HCT116 (cell line): Measurements from ENCODE around the gene PIH1D1. TPM values are rescaled to one million over a fixed set of nuclear protein-coding genes. Genes with fewer than 3 reads are reported as not detected.

Experiments
- ATAC-seq: fragments of 200-7000 bp; cut with Tn5 transposase; 2 replicates; pipeline ENCODE4 v1.9.1; 2020; ENCODE audit warnings: mild to moderate bottlenecking, moderate library complexity
- BruUV-seq: library from RNA; stranded (reverse); fragments of 400-500 nt; replicated peaks from 2 replicates; lab custom pipeline; 2021; lab: Mats Ljungman, UMichigan
- CTCF ChIA-PET: fragments of 300-600 bp; sonication (Branson Sonifier 250); formaldehyde crosslinking; loops from one replicate; lab custom pipeline; 2021; ENCODE audit warnings: antibody characterized with exemption; lab: Charles Lee
- POLR2A ChIA-PET: fragments of 300-600, 350-600 bp; sonication (Branson Sonifier 250); formaldehyde crosslinking; loops from one replicate; lab custom pipeline; 2021; ENCODE audit warnings: antibody characterized with exemption; lab: Charles Lee
- RAD21 ChIA-PET, 2 experiments: fragments of 300-600 bp; sonication (Branson Sonifier 250); formaldehyde crosslinking; loops; one replicate each; lab custom pipeline; 2023; ENCODE audit warnings: low total read pairs in 2 of 2; ENCODE audit not compliant: uncharacterized antibody in 2 of 2, unreplicated experiment in 2 of 2, low non-redundant PET in 1 of 2; lab: Charles Lee
- DNase-seq: peaks from one replicate; pipeline ENCODE4 v3.0.0-alpha.2; 2010; ENCODE audit warnings: low read depth, low spot score
- H2AFZ ChIP-seq: fragments of 200-600 bp; shearing (Covaris generic), sonication (generic); 2 replicates; pipeline ENCODE4 v1.6.1; 2017; ENCODE audit warnings: low read depth, mixed run types, mixed read lengths, antibody characterized with exemption, low read length; ENCODE audit not compliant: poor library complexity, severe bottlenecking
- H3K27ac ChIP-seq: 2 replicates; pipeline ENCODE4 v1.5.1; 2012; ENCODE audit warnings: low read depth, low read length
- H3K27me3 ChIP-seq: fragments of 200-600 bp; sonication (generic); 2 replicates; pipeline ENCODE4 v1.6.1; 2016; ENCODE audit warnings: mixed run types, low read length, mixed read lengths; ENCODE audit not compliant: insufficient read depth
- H3K36me3 ChIP-seq, 2 experiments: fragments of 200-500 bp in 1 of 2; fragments of 200-600 bp in 1 of 2; sonication (Bioruptor generic) in 1 of 2; sonication (generic) in 1 of 2; 2 replicates each; pipeline versions ENCODE4 v1.5.1 to v1.6.1; 2014 to 2016; ENCODE audit warnings: low read length in 2 of 2, inconsistent platforms in 1 of 2, mixed read lengths in 1 of 2, mixed run types in 1 of 2; ENCODE audit not compliant: insufficient read depth in 2 of 2, control insufficient read depth in 1 of 2
- H3K4me1 ChIP-seq, 2 experiments: fragments of 200-600 bp in 1 of 2; sonication (generic) in 1 of 2; 2 replicates each; pipeline versions ENCODE4 v1.5.1 to v1.6.1; 2012 to 2017; ENCODE audit warnings: low read length in 2 of 2, inconsistent platforms in 1 of 2, mild to moderate bottlenecking in 1 of 2, mixed read lengths in 1 of 2, mixed run types in 1 of 2, moderate library complexity in 1 of 2; ENCODE audit not compliant: insufficient read depth in 2 of 2, control insufficient read depth in 1 of 2
- H3K4me2 ChIP-seq: fragments of 200-600 bp; sonication (generic); 2 replicates; pipeline ENCODE4 v1.6.1; 2017; ENCODE audit warnings: mixed run types, low read length, mixed read lengths
- H3K4me3 ChIP-seq, 2 experiments: fragments of 200-600 bp in 1 of 2; sonication (generic) in 1 of 2; replicated peaks in 1 of 2; 2 replicates each; pipeline ENCODE4 v1.5.1; 2011 to 2016; ENCODE audit warnings: low read length in 2 of 2, control low read depth in 1 of 2, low read depth in 1 of 2, mild to moderate bottlenecking in 1 of 2, mixed read lengths in 1 of 2, mixed run types in 1 of 2
- H3K79me2 ChIP-seq: fragments of 200-600 bp; sonication (generic); 2 replicates; pipeline ENCODE4 v1.6.1; 2017; ENCODE audit warnings: mild to moderate bottlenecking, mixed run types, low read length, moderate library complexity, mixed read lengths; ENCODE audit not compliant: insufficient read depth
- H3K9ac ChIP-seq: fragments of 200-600 bp; sonication (generic); 2 replicates; pipeline ENCODE4 v1.6.1; 2016; ENCODE audit warnings: low read length, mixed read lengths
- H3K9me2 ChIP-seq: fragments of 200-600 bp; sonication (generic), shearing (Covaris generic); 2 replicates; pipeline ENCODE4 v1.6.1; 2017; ENCODE audit warnings: mixed run types, mild to moderate bottlenecking, moderate library complexity; ENCODE audit not compliant: insufficient read depth
- H3K9me3 ChIP-seq, 2 experiments: fragments of 200-500 bp in 1 of 2; fragments of 200-600 bp in 1 of 2; sonication (Bioruptor generic) in 1 of 2; sonication (generic) in 1 of 2; 2 replicates each; pipeline ENCODE4 v1.6.1; 2014 to 2017; ENCODE audit warnings: low read length in 2 of 2, mixed read lengths in 2 of 2, inconsistent platforms in 1 of 2, low read depth in 1 of 2, mild to moderate bottlenecking in 1 of 2, mixed run types in 1 of 2, moderate library complexity in 1 of 2; ENCODE audit not compliant: control insufficient read depth in 1 of 2, insufficient read depth in 1 of 2
- H4K20me1 ChIP-seq: fragments of 200-600 bp; sonication (generic), shearing (Covaris generic); 2 replicates; pipeline ENCODE4 v1.6.1; 2017; ENCODE audit warnings: mixed run types, mild to moderate bottlenecking, moderate library complexity; ENCODE audit not compliant: insufficient read depth
- ELF1 ChIP-seq: IDR thresholded peaks from 2 replicates; pipeline ENCODE4 v1.6.1; 2012; ENCODE audit warnings: low read depth, borderline replicate concordance
- EZH2phosphoT487 ChIP-seq: fragments of 200-600 bp; IDR thresholded peaks from 2 replicates; pipeline ENCODE4 v1.6.1; 2018; ENCODE audit warnings: antibody characterized with exemption, borderline replicate concordance
- JUND ChIP-seq: IDR thresholded peaks from 2 replicates; pipeline ENCODE4 v1.6.1; 2012
- POLR2A ChIP-seq: IDR thresholded peaks from 2 replicates; pipeline ENCODE4 v1.7.0; 2011; ENCODE audit warnings: borderline replicate concordance; ENCODE audit not compliant: insufficient read depth, insufficient read length; ENCODE audit errors: extremely low read depth
- POLR2AphosphoS5 ChIP-seq: IDR thresholded peaks from 2 replicates; pipeline ENCODE4 v1.6.1; 2011; ENCODE audit warnings: mild to moderate bottlenecking, low read depth, low read length, moderate library complexity
- SIN3A ChIP-seq: IDR thresholded peaks from 2 replicates; pipeline ENCODE4 v1.6.1; 2012; ENCODE audit warnings: low read depth
- SP1 ChIP-seq: IDR thresholded peaks from 2 replicates; pipeline ENCODE4 v1.6.1; 2012; ENCODE audit warnings: low read depth
- SRF ChIP-seq: IDR thresholded peaks from 2 replicates; pipeline ENCODE4 v1.6.1; 2012; ENCODE audit warnings: low read depth
- YY1 ChIP-seq: IDR thresholded peaks from 2 replicates; pipeline ENCODE4 v1.6.1; 2011; ENCODE audit warnings: low read length, low read depth, moderate library complexity, mild to moderate bottlenecking; ENCODE audit not compliant: insufficient replicate concordance; ENCODE audit errors: extremely low read depth
- ZFX ChIP-seq: fragments of 450-650 bp; IDR thresholded peaks from 2 replicates; pipeline ENCODE4 v1.6.1; 2017
- ZNF274 ChIP-seq: fragments of 200-500 bp; sonication (Bioruptor generic); IDR thresholded peaks from 2 replicates; pipeline ENCODE4 v1.6.1; 2014; ENCODE audit warnings: mild to moderate bottlenecking, low read depth, low read length, inconsistent platforms
- intact Hi-C: fragments of 100-400 bp; cut with micrococcal nuclease; formaldehyde crosslinking; loops from 2 replicates; pipeline ENCODE4 v1.10.0; 2022
- total RNA-seq: library from RNA; stranded (reverse); gene quantifications from one replicate; pipeline ENCODE4 v1.2.1, GENCODE V29; 2021; ENCODE audit not compliant: unreplicated experiment
- TF ChIP-seq, protein P1 (sequence below): IDR thresholded peaks from 2 replicates; pipeline ENCODE4 v1.6.1; 2012; ENCODE audit warnings: low read depth

Gene PIH1D1
- total RNA-seq, 1 experiment from 2014 or later = 152 TPM

- Histone ChIP-seq H3K9me2 (no peaks in the 10 kb centered on the region), H3K4me2 (no peak overlapping the region), H3K27ac (no peak overlapping the region), H3K27me3 (peaks cover 10% of the 10 kb centered on the region), H3K4me1 (peaks cover 3 to 6% of the 10 kb centered on the region in 2 experiments; a peak in 3 of 4 replicates), H3K36me3 (no peaks in the 10 kb centered on the region), H2AFZ (no peak overlapping the region), H3K79me2 (no peaks in the 10 kb centered on the region), H3K4me3 (no peak overlapping the region), H3K9ac (no peak overlapping the region), H4K20me1 (no peaks in the 10 kb centered on the region), H3K9me3 (no peaks in the 10 kb centered on the region)
- TF ChIP-seq POLR2A (no peak), YY1 (no peak), EZH2phosphoT487 (no peak), POLR2AphosphoS5 (no peak), JUND (no peak), SP1 (no peak), SRF (no peak), ZNF274 (no peak), ZFX (no peak), ELF1 (no peak), SIN3A (no peak)
- TF ChIP-seq, protein P1, sequence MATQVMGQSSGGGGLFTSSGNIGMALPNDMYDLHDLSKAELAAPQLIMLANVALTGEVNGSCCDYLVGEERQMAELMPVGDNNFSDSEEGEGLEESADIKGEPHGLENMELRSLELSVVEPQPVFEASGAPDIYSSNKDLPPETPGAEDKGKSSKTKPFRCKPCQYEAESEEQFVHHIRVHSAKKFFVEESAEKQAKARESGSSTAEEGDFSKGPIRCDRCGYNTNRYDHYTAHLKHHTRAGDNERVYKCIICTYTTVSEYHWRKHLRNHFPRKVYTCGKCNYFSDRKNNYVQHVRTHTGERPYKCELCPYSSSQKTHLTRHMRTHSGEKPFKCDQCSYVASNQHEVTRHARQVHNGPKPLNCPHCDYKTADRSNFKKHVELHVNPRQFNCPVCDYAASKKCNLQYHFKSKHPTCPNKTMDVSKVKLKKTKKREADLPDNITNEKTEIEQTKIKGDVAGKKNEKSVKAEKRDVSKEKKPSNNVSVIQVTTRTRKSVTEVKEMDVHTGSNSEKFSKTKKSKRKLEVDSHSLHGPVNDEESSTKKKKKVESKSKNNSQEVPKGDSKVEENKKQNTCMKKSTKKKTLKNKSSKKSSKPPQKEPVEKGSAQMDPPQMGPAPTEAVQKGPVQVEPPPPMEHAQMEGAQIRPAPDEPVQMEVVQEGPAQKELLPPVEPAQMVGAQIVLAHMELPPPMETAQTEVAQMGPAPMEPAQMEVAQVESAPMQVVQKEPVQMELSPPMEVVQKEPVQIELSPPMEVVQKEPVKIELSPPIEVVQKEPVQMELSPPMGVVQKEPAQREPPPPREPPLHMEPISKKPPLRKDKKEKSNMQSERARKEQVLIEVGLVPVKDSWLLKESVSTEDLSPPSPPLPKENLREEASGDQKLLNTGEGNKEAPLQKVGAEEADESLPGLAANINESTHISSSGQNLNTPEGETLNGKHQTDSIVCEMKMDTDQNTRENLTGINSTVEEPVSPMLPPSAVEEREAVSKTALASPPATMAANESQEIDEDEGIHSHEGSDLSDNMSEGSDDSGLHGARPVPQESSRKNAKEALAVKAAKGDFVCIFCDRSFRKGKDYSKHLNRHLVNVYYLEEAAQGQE = no peak
- CTCF ChIA-PET = no interaction called here
- intact Hi-C loops = no loop called here
- RAD21 ChIA-PET = no interaction called here
- BruUV-seq = no TSS peak
- no peak for ATAC-seq
- POLR2A ChIA-PET = no interaction called here
- no peak for DNase-seq
Measured at GRCh38 chr19:49433240-49433901, 18.2 kb downstream of the PIH1D1 start.
